ENCODE data around the gene CTNNBIP1.

CTNNBIP1 gene

DNA sequence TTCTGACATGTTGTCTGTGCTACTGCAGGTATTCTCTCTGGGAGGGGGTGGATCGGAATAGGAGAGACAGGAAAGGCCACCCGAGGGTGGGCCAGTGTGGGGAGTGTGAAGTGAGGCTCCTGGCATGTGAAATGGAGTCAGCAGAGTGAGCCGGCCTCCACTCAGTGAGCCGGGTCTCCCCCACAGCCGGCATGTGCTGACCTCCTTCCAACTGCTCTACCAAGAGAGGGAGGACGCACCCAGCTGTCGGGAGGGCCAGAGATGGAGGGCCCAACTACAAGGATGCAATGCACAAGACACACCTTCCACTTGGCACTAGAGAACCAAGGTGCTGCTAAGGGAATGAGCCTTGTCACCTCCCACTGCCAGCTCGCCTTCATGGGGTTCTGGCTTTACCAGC lies 58.1 kb downstream of the CTNNBIP1 start:
- Histone ChIP-seq H3K4me3 (ENCODE audit: low read depth, low read length) (no peak overlapping the region), H3K4me1 (no peaks in the 10 kb centered on the region), H3K9me3 (no peaks in the 10 kb centered on the region), H3K36me3 (no peaks in the 10 kb centered on the region), H3K27me3 (no peaks in the 10 kb centered on the region)
- TF ChIP-seq, protein P1, sequence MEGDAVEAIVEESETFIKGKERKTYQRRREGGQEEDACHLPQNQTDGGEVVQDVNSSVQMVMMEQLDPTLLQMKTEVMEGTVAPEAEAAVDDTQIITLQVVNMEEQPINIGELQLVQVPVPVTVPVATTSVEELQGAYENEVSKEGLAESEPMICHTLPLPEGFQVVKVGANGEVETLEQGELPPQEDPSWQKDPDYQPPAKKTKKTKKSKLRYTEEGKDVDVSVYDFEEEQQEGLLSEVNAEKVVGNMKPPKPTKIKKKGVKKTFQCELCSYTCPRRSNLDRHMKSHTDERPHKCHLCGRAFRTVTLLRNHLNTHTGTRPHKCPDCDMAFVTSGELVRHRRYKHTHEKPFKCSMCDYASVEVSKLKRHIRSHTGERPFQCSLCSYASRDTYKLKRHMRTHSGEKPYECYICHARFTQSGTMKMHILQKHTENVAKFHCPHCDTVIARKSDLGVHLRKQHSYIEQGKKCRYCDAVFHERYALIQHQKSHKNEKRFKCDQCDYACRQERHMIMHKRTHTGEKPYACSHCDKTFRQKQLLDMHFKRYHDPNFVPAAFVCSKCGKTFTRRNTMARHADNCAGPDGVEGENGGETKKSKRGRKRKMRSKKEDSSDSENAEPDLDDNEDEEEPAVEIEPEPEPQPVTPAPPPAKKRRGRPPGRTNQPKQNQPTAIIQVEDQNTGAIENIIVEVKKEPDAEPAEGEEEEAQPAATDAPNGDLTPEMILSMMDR (IDR thresholded peaks at IDR 0.05; ENCODE audit: low read depth, low read length) = no peak
- no peak for DNase-seq

DNA sequence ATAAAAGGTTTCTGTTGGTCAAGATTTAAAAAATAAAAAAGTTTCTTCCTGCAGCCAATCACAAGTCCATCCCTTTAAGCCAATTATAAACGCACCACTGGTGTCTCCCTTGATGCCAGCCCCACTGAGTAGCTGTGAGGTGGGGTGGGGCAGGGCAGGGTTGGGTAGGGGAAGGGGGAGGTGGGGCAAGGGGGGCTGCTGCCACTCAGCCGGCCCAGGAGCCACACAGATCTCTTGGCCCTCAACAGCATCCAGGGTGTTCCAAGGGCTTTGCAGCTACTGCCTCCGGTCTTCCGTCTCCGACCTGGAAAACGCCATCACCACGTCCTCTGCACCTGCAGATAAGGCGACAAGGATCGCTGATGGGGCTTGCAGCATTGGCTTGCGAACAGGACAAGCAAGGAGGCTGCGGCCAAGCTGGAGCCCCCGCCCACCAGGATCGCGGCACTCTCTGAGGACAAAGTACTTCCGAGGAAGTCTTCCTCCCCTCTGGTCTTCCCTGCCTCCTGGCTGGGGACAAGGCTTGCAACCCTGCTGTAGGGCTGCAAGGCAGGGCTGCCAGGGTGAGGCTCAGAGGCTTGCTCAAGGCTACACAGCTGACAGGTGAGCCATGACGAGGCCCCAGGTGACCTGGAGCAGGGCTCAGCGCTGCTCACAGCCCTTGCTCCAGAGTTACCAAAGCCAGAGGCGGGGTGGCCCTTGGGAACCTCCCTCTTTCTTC lies 59.5 kb downstream of the CTNNBIP1 start:
- Histone ChIP-seq H3K4me3 (ENCODE audit: low read depth, low read length) (no peak overlapping the region), H3K9me3 (no peaks in the 10 kb centered on the region), H3K4me1 (no peaks in the 10 kb centered on the region), H3K36me3 (no peaks in the 10 kb centered on the region), H3K27me3 (no peaks in the 10 kb centered on the region)
- no peak for DNase-seq
- TF ChIP-seq, protein P1 (IDR thresholded peaks at IDR 0.05; ENCODE audit: low read depth, low read length) = no peak

DNA sequence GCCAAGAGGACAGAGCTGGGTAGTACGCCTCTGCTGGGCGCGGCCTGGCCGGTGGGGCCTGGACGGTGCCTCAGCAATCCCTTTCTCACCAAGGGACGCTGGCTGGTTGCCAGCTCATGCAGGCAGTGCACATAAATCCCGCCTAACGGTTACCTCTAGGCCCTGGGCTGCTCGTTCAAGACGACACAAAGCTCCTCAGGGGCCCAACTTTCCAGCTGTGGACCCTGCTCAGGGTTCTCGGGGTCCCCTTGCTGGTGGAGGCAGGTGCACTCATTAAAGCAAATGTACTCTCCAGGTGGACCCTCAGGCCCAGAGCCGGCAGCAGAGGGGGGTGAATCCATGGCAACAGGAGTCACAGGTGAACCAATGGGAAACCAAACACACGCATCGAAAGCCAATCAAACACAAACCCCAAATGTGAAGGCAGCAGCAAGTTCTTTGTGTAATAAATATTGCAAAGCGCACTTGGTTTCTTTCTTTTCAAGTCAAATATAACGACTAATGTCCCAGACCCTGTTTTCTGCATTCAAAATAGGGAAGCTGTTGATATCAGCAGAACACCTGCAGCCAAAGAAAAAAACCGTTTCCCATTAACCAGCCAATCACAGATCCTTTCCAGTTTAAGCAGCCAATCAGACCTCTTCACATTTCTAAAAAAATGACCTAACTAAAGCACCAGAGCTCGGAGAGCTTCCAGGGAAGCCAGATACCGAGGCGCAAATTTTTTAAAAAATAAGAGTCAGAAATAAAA lies 60.2 kb downstream of the CTNNBIP1 start:
- Histone ChIP-seq H3K36me3 (no peaks in the 10 kb centered on the region), H3K4me3 (ENCODE audit: low read depth, low read length) (no peak overlapping the region), H3K9me3 (no peaks in the 10 kb centered on the region), H3K27me3 (no peaks in the 10 kb centered on the region), H3K4me1 (no peaks in the 10 kb centered on the region)
- DNase-seq = no peak
- TF ChIP-seq, protein P1 (IDR thresholded peaks at IDR 0.05; ENCODE audit: low read depth, low read length) = no peak

DNA sequence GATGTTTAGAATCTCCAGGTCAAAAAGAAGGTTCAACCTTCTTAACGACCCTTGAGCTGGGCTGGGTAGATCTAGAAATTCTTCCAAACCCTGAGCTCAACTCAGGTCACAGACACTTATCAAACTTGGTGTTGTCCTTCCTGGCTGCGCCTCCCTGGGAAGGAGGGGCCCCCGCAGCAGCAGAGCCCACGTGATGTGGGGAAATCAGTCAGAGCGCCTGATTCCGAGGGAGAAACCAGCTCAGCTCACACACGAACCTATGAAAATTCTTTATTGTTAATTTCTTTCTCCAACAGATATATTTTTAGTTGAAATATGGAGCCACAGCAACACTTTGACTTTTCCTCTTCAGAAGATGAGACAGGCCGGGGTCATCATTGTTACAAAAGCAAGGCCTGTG lies 62.0 kb downstream of the CTNNBIP1 start:
- Histone ChIP-seq H3K4me1 (no peaks in the 10 kb centered on the region), H3K27me3 (no peaks in the 10 kb centered on the region), H3K36me3 (no peaks in the 10 kb centered on the region), H3K9me3 (no peaks in the 10 kb centered on the region), H3K4me3 (ENCODE audit: low read depth, low read length) (no peak overlapping the region)
- TF ChIP-seq, protein P1 (IDR thresholded peaks at IDR 0.05; ENCODE audit: low read depth, low read length) = no peak
- no peak for DNase-seq

DNA sequence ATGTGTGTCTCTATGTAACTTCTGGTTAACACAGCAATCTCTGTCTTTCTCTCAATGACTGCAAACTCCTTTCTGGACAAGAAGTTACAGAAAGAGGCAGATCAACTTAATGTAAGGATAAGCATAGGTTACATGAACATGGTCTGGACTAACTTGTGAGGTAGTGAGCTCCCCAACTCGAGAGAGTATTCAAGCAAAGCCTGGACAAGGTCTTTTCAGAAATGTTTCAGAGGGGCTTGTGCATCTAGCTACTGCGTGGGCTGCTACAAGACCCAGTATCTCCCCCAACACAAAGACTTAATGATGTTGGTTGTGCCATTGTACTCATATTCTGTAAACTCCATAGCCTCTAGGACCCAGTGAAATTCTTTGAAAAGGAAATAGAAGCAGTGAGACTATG lies 62.8 kb downstream of the CTNNBIP1 start:
- Histone ChIP-seq H3K9me3 (no peaks in the 10 kb centered on the region), H3K36me3 (no peaks in the 10 kb centered on the region), H3K4me1 (no peaks in the 10 kb centered on the region), H3K27me3 (no peaks in the 10 kb centered on the region), H3K4me3 (ENCODE audit: low read depth, low read length) (no peak overlapping the region)
- DNase-seq = no peak
- TF ChIP-seq, protein P1 (IDR thresholded peaks at IDR 0.05; ENCODE audit: low read depth, low read length) = no peak

DNA sequence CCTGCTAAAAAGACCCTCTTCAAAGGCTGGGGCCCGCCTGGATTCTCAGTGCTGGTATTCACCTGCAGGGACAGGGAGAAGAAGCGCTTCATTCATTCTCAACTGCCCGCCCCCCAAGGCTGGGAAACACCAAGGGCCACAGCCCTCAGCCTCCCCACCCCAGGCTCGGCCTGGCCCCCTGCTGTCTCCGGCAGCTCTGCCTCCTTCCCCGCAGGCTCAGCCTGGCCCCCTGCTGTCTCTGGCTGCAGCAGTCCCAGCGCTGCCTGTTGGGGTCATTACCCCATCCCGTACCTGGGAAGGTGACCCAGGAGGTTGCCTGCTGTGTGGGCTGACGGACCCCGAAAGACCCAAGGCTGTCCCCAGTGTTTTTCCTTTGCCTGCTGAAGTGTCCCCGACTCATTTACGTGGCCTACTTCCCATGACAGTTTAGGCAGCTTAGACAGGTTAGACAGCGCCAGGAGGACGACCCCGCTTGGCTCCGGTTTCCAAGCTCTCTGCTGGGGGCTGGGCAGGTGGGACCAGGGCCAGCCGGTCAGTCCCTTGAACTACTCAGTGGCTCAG lies 63.4 kb downstream of the CTNNBIP1 start:
- no peak for DNase-seq
- Histone ChIP-seq H3K9me3 (no peaks in the 10 kb centered on the region), H3K4me1 (no peaks in the 10 kb centered on the region), H3K4me3 (ENCODE audit: low read depth, low read length) (no peak overlapping the region), H3K27me3 (no peaks in the 10 kb centered on the region), H3K36me3 (no peaks in the 10 kb centered on the region)
- TF ChIP-seq, protein P1 (IDR thresholded peaks at IDR 0.05; ENCODE audit: low read depth, low read length) = no peak
